Measurements from ENCODE around the gene HSP90AB1. TPM values are rescaled to one million over a fixed set of nuclear protein-coding genes. Genes with fewer than 3 reads are reported as not detected.

The HSP90AB1 gene
- total RNA-seq, 3 donors from 2014 or later: 322 to 593 (median 399) TPM

DNA sequence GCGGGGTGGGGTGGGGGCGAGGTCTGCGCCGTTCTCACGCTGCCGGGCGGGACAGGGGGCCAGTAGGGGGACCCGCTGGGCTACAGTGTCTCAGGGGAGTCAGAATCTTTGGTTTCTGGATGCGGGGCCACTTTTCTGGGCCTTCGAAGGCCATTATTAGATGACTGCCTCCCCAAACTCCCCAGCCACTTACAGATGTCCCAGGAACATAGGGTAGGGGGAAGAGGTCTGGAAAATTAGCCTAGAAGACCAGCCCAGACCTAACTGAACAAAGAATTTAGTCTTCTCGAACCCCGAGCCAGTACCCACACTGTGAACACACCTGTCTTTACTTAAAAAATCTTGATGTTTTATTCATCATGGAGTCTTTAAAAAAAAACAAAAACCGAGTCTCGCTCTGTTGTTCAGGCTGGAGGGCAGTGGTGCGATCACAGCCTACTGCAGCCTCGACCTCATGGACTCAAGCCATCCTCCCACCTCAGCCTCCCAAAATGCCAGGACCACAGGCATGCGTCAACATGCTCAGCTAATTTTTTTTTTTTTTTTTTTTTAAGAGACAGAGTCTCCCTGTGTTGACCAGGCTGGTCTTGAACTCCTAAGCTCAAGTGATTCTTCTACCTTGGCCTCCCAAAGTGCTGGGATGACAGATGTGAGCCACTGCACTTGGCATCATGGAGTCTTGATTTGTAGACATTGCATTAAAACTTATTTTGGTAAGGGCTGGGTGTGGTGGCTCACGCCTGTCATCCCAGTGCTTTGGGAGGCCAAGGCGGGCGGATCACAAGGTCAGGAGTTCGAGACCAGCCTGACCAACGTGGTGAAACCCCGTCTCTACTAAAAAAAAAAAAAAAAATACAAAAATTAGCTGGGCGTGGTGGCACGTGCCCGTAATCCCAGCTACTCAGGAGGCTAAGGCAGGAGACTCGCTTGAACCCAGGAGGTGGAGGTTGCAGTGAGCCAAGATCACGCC lies 26.8 kb upstream of the HSP90AB1 start:
- ATAC-seq (no peak), DNase-seq (no peak)
- Histone ChIP-seq H3K9me3 (no peaks in the 10 kb centered on the region), H3K4me3 (peak overlapping the region; percentile 15), H3K36me3 (ENCODE audit: low read depth) (no peaks in the 10 kb centered on the region), H3K4me1 (ENCODE audit: low read depth) (peaks cover 35% of the 10 kb centered on the region)
- TF ChIP-seq, protein P1, sequence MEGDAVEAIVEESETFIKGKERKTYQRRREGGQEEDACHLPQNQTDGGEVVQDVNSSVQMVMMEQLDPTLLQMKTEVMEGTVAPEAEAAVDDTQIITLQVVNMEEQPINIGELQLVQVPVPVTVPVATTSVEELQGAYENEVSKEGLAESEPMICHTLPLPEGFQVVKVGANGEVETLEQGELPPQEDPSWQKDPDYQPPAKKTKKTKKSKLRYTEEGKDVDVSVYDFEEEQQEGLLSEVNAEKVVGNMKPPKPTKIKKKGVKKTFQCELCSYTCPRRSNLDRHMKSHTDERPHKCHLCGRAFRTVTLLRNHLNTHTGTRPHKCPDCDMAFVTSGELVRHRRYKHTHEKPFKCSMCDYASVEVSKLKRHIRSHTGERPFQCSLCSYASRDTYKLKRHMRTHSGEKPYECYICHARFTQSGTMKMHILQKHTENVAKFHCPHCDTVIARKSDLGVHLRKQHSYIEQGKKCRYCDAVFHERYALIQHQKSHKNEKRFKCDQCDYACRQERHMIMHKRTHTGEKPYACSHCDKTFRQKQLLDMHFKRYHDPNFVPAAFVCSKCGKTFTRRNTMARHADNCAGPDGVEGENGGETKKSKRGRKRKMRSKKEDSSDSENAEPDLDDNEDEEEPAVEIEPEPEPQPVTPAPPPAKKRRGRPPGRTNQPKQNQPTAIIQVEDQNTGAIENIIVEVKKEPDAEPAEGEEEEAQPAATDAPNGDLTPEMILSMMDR (IDR thresholded peaks at IDR 0.05): no peak
- intact Hi-C loops (cut with DNase I, micrococcal nuclease): no loop called here

DNA sequence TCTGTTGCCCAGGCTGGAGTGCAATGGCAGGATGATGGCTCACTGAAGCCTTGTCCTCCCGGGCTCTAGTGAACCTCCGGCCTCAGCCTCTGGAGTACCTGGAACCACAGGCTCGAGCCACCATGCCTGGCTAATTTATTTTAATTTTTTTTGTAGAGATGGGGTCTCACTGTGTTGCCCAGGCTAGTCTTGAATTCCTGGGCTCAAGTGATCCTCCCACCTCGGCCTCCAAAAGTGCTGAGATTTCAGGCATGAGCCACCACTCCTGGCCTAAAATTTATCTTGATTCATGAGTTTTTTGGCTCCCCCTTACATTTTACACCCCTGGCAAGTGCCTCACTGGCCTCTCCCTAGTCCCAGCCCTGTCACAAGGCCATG lies 26.0 kb upstream of the HSP90AB1 start:
- intact Hi-C loops (cut with DNase I, micrococcal nuclease): no loop called here
- no peak for ATAC-seq
- no peaks in the 10 kb centered on the region for H3K36me3 ChIP-seq (ENCODE audit: low read depth)
- DNase-seq: no peak
- H3K4me1 ChIP-seq (ENCODE audit: low read depth): peaks cover 36% of the 10 kb centered on the region
- H3K4me3 ChIP-seq: no peak overlapping the region
- TF ChIP-seq, protein P1 (IDR thresholded peaks at IDR 0.05): no peak
- H3K9me3 ChIP-seq: no peaks in the 10 kb centered on the region

DNA sequence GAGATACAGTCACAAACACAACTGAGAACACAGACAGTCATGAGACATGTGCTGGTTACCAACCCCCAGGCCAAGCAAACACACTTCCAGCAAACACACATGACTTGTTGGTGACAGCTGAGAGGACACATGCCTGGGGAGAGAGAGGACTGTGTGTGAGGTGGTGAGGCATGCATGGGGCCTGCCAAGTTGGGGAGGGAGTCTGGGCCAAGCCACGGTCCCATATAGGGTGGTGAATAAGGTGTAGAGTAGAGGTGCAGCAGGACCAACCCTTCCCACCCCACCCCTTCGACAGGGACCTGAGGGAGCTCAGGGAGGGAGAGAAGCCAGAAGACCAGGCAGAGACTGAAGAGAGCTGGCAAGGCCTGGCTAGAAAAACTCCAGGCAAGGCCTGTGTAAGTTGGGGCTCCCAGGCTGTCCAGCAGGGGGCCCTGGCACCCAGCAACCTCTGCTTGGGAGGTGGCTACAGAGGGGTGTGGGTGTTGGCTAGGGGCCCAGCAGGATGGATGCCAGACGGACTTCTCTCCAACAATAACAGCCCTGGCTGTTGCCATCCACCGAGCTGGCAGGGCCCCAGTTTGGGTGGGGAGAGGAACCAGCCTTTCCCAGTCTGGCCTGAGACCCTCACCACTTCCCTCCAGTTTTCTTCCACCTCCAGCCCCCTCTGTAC lies 25.5 kb upstream of the HSP90AB1 start:
- Histone ChIP-seq H3K4me3 (no peak overlapping the region), H3K4me1 (ENCODE audit: low read depth) (peaks cover 38% of the 10 kb centered on the region), H3K36me3 (ENCODE audit: low read depth) (no peaks in the 10 kb centered on the region), H3K9me3 (no peaks in the 10 kb centered on the region)
- ATAC-seq: peak; percentile 81
- intact Hi-C loops (cut with DNase I, micrococcal nuclease): no loop called here
- DNase-seq: peak; percentile 95 to 97 (median 96)
- TF ChIP-seq, protein P1 (IDR thresholded peaks at IDR 0.05): peak; percentile 71

DNA sequence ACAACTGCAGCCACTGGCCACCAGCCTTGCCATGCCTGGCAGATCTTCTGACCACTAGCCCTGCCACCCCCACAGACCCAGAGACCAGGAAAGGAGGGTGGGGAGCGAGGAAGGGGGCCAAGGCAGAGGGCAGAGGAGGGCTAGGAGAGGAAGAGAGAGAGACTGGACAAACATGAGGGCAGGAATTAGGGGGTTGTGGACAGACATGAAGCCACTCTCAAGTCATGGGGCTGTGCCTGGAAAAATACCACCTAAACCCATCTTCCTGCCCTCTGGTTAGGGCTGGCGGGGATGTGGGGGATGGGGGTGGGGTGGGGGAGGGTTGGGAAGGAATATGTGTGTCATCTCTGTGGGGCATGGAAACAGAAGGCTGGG lies 25.0 kb upstream of the HSP90AB1 start:
- H3K4me3 ChIP-seq: no peak overlapping the region
- intact Hi-C loops (cut with DNase I, micrococcal nuclease): no loop called here

DNA sequence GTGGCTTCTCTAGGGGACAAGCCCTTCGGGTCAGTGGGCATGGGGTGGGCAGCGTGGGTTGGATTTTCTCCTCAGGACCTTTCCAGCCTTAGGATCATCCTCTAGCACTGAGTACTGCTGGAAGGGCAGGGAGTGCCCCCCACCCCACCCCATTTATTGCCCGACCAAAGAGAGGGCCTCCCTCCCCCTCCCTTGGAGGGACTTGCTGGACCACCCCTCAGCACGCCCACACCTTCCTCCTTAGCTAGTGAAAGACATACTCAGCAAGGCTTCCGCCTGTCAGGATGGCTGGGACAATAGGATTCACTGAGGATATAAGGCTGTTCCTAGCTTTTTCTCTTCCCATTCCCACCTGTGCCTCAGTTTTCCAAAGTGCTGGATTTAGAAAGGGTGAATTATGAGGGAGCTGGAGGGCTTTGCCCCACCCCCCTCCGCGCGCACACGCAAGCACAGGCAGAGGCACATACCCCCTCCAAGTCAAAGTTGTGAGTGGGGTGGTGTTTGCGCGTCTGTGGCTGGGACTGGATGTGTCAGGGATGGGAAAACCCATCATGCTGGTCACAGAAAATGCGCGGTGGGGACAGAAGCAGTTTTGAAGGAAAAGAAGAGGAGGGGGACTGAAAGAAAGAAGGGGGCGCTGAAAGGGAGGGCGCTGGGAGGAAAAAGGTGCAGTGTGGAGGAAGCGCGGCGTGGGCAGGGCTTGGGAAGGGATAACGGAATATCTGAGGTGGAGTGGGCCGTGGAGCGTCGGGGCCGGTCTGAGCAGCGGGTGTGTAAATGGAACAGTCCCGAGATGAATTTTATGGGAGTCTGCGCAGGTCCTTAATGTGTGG lies 24.2 kb upstream of the HSP90AB1 start:
- no peak for DNase-seq
- intact Hi-C loops (cut with DNase I, micrococcal nuclease): no loop called here
- no peaks in the 10 kb centered on the region for H3K9me3 ChIP-seq
- H3K36me3 ChIP-seq (ENCODE audit: low read depth): no peaks in the 10 kb centered on the region
- ATAC-seq: no peak
- peaks cover 38% of the 10 kb centered on the region for H3K4me1 ChIP-seq (ENCODE audit: low read depth)
- TF ChIP-seq, protein P1 (IDR thresholded peaks at IDR 0.05): no peak
- H3K4me3 ChIP-seq: no peak overlapping the region

More for the DNA sequence above, 25.0 kb upstream of the HSP90AB1 start:
- ATAC-seq (no peak), DNase-seq (no peak)
- H3K9me3 ChIP-seq: no peaks in the 10 kb centered on the region
- TF ChIP-seq, protein P1 (IDR thresholded peaks at IDR 0.05): no peak
- H3K4me1 ChIP-seq (ENCODE audit: low read depth): peaks cover 38% of the 10 kb centered on the region
- no peaks in the 10 kb centered on the region for H3K36me3 ChIP-seq (ENCODE audit: low read depth)

Measured in mucosa of descending colon (tissue), 3 donors.